Stimulated activated CD4-positive, alpha-beta T cell treated with anti-CD3 and anti-CD28 coated beads, Interleukin-12 subunit alpha, Interleukin-12 subunit beta, amount 100 ng/mL, for 48 hours (primary cell): ENCODE measurements around the gene E4F1.

ENCODE experiments used
- DNase-seq, 3 donors: peaks; one replicate each; pipeline ENCODE4 v3.0.0-alpha.2; 2020; ENCODE audit warnings: low read depth in 2 of 3, low spot score in 1 of 3

E4F1 gene

DNA sequence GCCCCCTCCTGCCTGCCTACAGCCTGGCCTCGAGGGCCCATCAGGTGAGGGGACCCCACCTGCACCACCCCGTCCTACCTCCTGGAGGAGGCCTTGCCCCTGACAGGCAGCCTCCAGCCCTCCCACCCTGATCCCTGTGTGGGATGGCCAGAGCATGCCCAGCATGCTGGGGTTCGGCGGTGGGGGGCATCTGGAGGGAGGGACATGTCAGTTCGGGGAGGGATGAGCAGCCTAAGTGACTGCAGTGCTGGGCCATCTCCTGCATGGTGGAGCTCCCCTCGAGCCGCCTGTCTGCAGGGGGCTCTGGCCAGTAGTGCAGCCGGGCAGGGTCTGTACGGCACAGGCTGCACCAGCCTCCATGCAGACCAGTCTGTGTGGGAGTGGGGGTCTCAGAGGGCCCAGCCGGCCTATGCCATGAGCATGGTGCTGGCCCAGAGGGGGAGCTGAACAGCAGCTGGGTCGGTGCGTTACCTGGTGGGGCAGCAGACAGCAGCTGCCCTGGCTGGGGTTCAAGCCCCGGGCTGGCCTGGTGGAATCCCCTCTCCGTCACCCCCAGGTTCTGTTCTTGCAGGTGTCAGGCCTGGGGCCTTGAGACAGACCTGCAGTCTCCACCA is 48.6 kb downstream of the E4F1 start:
- no peak for DNase-seq

DNA sequence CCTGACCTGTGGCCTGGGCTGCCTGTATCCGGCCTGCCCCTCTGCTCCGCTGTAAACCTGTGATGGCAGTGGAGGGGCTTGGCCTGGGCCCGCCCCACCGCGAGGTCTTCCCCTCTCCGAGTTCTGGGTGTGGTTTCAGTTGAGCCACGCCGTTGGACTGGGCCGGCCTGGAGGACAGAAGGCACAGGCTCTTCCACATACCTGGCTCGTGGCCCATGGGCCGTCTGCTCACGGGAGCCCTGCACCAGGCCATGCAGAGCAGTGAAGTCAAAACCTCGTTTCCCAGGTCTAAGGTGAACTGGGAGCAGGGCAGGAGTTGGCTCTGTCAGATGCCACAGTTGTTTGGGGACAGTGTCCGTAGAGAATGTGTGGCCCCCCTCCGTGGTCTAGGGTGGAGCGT is 50.1 kb downstream of the E4F1 start:
- DNase-seq = no peak

DNA sequence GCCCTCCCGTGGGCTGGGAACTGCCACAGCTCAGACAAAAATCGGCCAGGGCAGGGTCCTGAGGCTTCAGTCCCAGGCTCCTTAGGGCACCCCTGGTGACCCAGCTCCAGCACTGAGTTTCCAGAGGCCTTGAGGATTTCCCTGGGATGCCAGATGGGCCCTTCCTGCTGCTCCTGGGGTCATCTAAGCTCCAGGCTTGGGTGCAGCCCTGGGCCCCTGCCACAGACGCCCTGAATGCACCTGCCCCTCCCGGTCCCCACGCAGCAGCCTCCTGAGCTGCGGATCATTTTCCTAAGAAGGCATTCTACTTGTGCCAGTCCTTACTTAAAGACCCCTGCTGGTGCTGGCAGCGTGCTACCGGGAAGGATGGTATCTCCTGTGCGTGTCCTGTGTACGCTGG is 50.5 kb downstream of the E4F1 start:
- no peak for DNase-seq

DNA sequence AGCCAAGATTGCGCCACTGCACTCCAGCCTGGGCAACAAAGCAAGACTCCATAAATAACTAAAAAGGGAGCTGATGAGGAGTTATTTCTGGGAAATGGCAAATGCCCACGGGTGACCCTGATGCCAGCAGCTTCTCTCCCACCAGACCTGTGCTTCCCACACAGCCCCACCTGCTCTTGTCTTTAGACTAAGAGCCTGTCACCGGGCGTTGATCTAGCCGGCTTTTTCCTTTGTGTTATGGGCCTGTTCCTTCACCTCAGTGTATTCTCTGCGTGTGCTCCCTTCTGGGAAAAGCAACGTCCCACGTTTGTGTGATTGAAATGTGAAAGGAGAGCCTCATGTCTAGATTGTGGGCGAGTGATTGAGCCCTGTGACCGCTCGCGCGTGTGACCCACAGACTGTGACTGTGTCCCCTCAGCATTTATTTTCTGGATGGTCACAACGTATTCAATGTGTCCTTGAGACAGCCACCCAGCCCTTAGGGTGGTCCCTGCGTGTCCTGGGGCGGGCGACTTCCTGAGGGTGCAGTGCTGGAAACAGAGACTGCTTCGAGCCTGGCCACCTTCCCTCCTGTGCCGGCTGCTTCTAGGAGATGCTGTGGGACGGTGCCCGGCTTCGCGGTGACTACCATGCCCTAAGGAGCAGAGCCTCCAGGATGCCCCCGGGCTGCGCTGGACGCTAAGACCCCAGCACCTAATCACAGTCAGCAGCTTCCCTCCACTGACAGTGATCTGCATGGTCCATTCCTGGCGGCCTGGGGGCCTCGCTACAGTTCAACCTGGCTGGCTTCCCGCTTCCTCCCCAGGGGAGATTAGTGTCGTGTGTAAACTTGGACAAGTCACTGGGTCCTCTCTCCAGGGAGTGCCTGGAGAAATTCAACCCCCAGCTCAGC is 52.3 kb downstream of the E4F1 start:
- DNase-seq = no peak

DNA sequence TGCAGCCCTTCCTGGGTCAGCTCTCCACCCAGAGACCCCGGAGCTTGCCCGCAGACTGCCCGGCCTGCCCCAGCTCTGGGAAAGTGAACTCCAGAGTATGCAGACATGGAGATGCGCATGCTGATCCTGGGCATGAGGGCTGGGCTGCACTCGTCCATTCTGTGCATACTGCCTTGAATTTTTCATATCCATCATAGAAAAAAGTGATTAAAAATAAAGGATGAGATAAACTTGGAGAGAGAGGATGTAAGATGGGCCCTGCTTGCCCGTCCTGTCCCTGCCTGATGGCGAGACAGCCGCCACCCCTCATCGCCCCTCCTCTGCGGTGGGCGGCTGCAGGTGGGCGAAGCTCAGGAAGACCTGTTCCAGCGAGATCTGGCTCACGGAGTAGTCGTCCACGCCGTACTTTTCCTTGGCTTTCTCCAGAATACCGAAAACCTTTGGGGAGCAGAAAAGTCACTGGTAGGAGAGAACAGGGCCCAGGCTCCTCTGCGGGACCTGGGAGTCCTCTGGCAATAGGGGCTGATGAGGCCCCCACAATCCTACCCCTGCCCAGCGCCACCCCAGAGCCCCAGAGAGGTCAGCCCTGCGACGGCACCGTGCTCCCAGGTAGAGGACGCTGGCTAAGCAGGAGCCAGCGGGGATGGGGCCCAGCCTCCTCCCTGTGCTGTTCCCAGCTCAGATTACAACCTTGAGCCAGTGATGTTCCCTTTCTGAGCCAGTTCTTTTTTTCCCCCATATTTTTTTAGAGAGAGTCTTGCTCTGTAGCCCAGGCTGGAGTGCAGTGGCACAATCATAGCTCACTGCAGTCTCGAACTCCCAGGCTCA is 53.2 kb downstream of the E4F1 start:
- DNase-seq = no peak

DNA sequence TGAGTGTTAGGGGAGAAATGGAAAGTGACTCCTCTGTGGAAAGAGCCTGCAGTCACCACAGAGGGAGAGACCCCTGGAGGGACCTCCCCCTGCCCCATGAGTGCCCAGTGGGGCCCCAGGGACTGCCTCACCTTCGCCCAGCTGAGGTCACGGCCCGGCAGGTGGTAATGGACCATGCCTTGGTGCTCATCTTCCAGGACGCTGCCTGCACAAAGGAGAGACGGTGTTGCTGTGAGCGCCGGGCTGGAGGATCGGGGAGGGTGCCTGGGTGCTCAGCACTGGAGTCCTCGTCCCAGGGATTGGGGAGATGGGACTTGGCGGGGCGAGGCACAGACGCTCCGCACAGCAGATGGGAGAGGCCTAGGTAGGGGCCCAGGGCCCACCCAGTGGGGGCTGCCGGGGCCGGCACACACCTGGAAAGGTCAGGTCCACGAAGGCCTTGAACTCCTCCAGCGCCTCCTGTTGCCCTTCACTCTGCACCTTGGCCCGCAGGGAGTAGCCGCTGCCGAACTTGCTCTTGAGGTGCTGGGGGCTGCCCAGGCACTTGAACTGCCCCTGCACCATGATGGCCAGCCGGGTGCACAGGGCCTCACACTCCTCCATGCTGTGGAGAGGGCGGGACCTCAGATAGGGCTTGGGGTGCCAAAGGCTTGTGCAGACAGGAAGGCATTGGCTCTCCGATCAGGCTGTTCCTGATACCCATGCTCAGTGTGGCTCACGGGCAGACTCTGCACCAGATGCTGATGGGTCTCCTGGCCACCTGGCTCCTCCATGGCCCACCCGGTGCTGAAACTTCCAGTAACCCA is 54.3 kb downstream of the E4F1 start:
- no peak for DNase-seq

DNA sequence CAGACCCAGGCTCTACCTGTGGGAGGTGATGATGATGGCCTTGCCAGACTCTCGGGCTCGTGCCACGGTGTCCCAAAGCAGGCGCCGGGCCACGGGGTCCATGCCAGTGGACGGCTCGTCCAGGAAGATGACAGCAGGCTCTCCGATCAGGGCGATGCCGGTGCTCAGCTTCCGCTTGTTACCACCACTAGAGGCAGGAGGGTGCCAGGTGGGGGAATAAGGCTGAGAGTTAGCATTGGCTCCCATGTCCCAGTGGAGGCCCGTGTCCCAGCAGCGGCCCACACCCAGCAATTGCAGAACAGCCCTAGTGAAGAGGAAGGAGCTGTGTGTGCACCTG is 54.8 kb downstream of the E4F1 start:
- DNase-seq = no peak

DNA sequence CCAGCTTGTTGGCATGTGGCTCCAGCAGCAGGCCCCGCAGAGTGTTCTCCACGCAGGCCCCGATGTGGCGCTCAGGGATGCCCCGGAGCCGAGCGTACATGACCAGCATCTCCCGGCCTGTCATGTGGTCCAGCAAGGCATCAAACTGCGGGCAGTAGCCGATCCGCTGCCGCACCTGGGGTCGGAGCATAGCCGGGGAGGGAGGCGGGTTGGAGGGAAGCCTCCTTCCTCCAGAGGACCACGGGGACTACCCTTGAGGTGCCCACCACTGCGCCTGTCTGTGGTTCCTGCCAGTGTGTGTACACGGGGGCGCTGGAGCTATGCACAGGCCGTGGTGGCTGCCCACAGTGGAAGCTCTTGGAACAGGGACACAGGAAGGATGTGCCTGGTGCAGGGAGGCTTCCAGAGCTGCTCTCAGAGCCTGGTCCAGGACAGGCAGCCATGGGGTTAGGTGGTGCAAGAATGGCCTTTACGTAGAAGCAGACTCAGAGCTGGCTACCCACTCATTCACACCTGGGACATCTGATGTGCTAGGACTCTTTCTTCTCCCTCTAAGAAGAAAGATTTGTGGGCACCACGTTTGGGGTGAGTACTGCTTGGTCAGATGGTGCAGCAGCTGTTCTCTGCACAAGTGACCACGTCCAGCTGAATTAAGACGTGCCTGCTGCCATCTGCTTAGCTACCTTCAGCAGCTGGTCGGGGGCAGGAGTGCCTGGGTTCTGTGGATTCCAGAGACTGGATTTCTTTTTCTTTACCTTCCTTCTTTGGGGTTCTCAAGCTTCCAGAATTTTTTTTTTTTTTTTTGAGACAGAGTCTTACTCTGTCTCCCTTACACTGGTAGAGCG is 55.8 kb downstream of the E4F1 start:
- DNase-seq = no peak

DNA sequence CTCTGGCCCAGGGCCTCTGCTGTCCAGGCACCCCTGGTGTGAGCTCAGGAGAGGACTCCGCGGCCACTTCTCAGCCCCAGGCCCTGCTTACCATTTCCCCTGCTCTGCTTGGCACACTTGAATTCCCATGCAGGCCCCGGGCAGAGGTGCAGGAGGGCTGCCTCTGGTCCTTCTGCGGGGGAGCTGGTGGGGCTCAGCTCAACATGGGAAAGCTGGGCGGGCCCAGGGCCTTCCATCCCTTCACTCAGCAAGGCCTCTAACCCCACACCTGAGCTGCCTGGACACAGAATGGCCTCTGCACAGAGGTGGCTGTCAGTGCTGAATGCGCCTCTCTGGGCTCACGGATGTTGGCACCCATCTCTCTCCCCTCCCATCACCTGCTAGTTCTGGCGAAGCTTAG is 57.1 kb downstream of the E4F1 start:
- DNase-seq = no peak

DNA sequence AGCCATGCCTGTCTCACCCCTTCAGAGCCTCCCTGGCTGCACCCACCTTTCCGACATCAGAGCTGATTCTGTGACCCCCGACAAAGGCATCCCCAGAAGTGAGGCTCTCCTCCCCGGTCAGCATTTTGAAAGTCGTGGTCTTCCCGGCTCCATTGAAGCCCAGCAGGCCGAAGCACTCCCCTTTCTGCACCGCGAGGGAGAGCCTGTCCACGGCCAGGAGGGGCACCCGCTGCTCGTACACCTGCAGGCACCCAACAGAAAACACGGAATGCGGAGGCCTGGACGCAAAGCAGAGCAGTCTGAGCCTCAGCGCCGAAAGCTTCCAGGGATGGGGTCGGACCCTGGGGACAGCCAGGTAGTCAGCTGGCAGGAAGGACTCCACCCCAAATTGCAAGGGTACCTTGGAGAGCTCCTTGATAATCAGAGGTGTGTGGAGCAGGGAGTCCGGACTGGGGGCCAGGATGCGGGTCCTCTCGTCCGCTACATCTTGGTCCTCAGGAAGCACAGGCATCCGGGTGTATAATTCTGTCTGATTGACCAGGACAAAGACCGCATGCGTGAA is 57.7 kb downstream of the E4F1 start:
- DNase-seq = no peak

DNA sequence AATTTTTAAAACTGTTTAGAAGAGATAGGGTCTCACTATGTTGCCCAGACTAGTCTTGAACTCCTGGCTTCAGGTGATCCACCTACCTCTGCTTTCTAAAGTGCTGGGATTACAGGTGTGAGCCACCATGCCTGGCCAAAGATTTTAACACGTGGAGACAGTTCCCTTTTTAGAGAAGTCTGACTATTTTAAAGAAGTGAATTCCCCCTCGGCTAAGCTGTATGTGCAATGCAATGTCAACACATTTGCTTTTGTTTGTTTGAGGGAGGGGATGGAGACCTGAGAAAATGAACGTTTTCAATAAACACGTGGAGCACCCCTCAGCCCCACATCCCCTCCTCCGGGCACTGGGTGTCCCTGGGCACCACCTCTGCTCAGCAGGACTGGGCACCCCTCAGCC is 58.9 kb downstream of the E4F1 start:
- no peak for DNase-seq

DNA sequence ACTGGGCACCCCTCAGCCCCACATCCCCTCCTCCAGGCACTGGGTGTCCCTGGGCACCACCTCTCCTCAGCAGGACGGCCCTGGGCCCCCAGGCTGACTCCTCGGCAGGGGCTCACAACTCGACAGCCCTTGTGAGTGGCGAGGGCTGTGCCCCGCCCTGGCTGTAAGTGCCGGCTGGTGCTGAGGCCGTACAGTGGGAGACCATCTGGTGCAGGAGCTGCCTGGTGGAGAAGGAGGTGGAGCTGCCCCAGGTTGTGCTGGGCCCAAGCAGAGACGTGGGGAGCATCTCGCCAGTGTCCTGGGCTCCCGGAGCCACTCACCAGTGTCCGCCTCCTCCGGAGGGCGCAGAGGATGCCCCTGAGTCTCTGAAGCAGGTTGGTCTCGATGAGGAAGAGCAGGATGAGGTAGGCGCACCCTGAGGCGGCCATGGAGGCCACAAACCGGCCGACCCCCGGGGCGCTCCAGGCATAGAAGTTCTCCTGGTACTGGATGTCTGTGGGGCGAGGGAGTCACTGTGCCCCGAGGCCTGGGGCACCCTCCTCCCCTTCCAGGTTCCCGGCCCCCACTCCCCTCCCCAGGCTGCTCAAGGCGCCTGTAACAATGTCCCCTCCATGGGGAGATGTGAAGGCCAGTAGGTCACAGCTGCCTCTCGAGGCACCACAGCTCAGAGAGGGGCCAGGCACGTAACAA is 59.6 kb downstream of the E4F1 start:
- no peak for DNase-seq

DNA sequence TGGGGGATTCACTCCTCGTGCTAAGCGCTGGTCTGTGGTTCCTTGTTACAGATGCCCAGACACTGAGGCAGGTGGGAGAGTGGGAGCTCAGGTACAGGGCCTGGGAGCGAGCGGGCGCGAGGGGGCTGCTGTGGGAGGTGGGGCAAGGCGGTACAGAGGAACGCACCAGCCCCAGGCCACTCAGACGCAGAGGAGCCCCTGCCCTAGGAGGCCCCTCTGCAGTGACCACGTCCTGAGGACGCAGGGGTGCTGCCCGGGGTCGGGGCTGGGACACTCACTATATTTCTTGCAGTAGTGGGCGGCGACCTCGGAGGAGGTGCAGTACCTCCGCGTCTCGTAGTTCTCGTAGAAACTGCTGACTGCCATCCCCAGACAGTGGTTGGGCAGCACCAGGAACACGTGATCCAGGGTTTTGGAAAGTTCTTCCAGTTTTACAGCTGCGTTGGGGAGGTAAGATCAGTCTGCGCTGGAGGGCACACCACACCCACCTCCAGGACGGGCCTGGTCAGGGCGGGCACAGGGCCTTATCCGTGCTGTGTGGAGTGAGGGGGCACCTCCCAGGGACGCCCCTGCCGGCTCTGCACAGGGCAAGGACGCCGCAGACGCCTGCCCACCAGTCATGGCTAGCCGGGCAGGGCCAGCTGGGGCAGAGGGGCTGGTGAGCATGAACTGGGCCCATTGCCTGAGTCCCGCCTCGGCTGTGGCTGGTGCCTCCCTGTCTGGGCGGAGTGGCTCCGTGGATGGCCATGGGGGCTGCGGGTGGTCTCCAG is 60.8 kb downstream of the E4F1 start:
- DNase-seq = no peak

DNA sequence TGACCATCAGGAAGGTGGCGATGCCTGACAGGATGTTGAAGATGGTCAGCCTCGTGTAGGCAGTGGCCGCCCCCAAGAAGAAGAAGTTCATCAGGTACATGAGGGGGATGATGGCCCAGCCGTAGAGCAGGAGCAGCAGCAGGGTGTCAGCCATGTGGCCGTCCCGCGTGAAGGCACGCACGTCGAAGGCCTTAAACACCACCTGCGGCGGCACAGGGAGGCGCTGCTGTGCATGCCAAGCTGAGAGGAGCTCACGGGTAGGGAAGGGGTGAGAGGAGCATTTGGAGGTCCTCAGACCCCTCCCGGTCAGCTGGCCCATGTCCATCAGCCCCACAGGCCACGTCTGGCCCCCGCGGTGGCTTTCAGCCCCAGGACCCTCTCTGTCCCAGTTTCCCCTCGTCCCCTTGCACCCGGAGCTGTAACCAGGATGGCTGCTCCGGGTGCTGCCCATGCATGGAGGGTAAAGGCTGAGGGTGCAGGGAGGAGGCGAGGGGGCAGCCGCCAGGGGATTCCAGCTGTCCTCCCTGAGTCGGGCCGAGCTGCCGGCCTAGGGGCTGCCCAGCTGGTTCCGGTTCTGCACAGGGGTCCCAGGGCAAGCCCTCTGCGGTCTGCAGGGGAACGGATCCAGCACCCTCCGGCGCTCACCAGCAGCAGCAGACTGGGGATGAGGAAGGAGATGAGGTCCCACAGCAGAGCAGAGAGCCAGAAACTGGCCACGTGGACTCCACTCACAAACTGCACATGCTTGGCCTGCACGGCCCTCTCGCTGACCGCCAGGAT is 61.6 kb downstream of the E4F1 start:
- DNase-seq = no peak
